Endodermal cell (in vitro differentiated cells): Measurements from ENCODE around the gene SLC17A3. TPM values are rescaled to one million over a fixed set of nuclear protein-coding genes. Genes with fewer than 3 reads are reported as not detected.

Experiments used
- DNase-seq: peaks from one replicate; pipeline ENCODE4 v3.0.0-alpha.2; 2017
- H3K27ac ChIP-seq: 2 replicates; pipeline ENCODE4 v1.5.1; 2013; ENCODE audit warnings: mild to moderate bottlenecking, low read depth, low read length, moderate library complexity
- H3K27me3 ChIP-seq: 2 replicates; pipeline ENCODE4 v1.6.1; 2013; ENCODE audit warnings: mild to moderate bottlenecking, low read length, moderate library complexity; ENCODE audit not compliant: insufficient read depth, control insufficient read depth, poor library complexity, severe bottlenecking
- H3K36me3 ChIP-seq: 2 replicates; pipeline ENCODE4 v1.7.0; 2013; ENCODE audit warnings: mild to moderate bottlenecking, low read length, moderate library complexity; ENCODE audit not compliant: control insufficient read depth, insufficient read depth
- H3K4me1 ChIP-seq: one replicate; pipeline ENCODE4 v1.7.0; 2013; ENCODE audit warnings: low read length; ENCODE audit not compliant: control insufficient read depth, insufficient read depth
- H3K4me3 ChIP-seq: 2 replicates; pipeline ENCODE4 v1.5.1; 2013; ENCODE audit warnings: mild to moderate bottlenecking, low read length, moderate library complexity
- H3K9ac ChIP-seq: 2 replicates; pipeline ENCODE4 v1.6.1; 2013; ENCODE audit warnings: mild to moderate bottlenecking, low read length, moderate library complexity; ENCODE audit not compliant: poor library complexity, severe bottlenecking; ENCODE audit errors: extremely low read depth
- H3K9me3 ChIP-seq: 2 replicates; pipeline ENCODE4 v1.6.1; 2013; ENCODE audit warnings: mild to moderate bottlenecking, low read length, moderate library complexity; ENCODE audit not compliant: control insufficient read depth
- H3K27ac Mint-ChIP-seq: 2 replicates; pipeline ENCODE4 v1.8.0; 2020; ENCODE audit warnings: mixed read lengths
- H3K27me3 Mint-ChIP-seq: 2 replicates; pipeline ENCODE4 v1.8.0; 2021; ENCODE audit warnings: mild to moderate bottlenecking, mixed read lengths; ENCODE audit not compliant: insufficient read depth
- H3K36me3 Mint-ChIP-seq: 2 replicates; pipeline ENCODE4 v1.8.0; 2020; ENCODE audit warnings: low read depth, mixed read lengths
- H3K4me1 Mint-ChIP-seq: 2 replicates; pipeline ENCODE4 v1.8.0; 2020; ENCODE audit warnings: mixed read lengths
- H3K4me3 Mint-ChIP-seq: 2 replicates; pipeline ENCODE4 v1.8.0; 2020; ENCODE audit warnings: mild to moderate bottlenecking, moderate library complexity, mixed read lengths
- H3K9me3 Mint-ChIP-seq: 2 replicates; pipeline ENCODE4 v1.8.0; 2020; ENCODE audit warnings: mild to moderate bottlenecking, mixed read lengths
- WGBS, 2 experiments: methylation state at CpG; one replicate each; pipeline versions ENCODE4 v1.1.5 to v1.1.7; 2013; ENCODE audit warnings: missing lambda C conversion rate in 2 of 2, mixed read lengths in 1 of 2; ENCODE audit not compliant: insufficient coverage in 1 of 2, insufficient read length in 1 of 2; 5-methylcytosine and 5-hydroxymethylcytosine counted together
- total RNA-seq, 2 donors: library from RNA; stranded (reverse); fragmentation: NEBNext Ultra II Directional in 1 of 2; extraction: Animal tissue kit (Norgen Biotek cat#: 25700) in 1 of 2; gene quantifications; 2 replicates in 1 of 2; 3 replicates in 1 of 2; pipeline ENCODE4 v1.2.1, GENCODE V29; 2021
- TF ChIP-seq, protein P1 (sequence below): fragments of 200-600 bp; sonication (generic); conservative IDR thresholded peaks from 2 replicates; pipeline ENCODE4 v1.5.0; 2021; ENCODE audit warnings: antibody characterized with exemption, mild to moderate bottlenecking

The SLC17A3 gene
- total RNA-seq, 2 donors from 2014 or later = not detected

DNA sequence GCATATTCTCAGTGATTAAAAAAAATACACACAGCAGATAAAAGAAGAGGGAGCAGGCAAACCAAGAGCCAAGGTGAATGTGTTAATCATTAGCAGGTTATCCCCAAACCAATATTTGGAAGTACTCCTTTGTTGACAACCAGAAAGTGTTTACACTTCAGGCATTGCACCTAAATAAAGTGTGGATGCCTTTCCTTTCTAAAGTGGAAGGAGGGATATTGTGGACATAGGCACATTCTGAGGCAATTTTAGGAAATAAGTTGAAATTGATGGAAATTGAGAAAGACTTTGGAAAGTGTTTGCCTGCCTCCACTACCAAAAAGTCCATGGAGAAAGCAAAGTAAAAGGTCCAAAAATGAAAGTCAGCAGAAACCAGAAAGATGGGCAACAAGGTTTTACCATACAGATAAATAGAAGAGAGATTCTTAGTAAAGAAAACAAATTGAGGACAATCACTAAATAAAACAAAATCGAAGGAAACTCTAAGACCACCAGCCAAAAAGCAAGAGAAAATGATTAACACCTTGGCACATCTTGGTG is 33.5 kb upstream of the SLC17A3 start:
- Histone ChIP-seq H3K4me3 (no peak overlapping the region), H3K27ac (no peak overlapping the region), H3K27me3 (no peaks in the 10 kb centered on the region), H3K9ac (no peak overlapping the region), H3K9me3 (no peaks in the 10 kb centered on the region), H3K36me3 (no peaks in the 10 kb centered on the region), H3K4me1 (no peaks in the 10 kb centered on the region)
- H3K36me3 Mint-ChIP-seq = no peaks in the 10 kb centered on the region
- no peak overlapping the region for H3K27ac Mint-ChIP-seq
- H3K27me3 Mint-ChIP-seq = no peaks in the 10 kb centered on the region
- peaks cover 9% of the 10 kb centered on the region for H3K4me1 Mint-ChIP-seq
- WGBS, 2 experiments = 79 to 83% methylated on average over 1 of the region's 1 CpG
- TF ChIP-seq, protein P1, sequence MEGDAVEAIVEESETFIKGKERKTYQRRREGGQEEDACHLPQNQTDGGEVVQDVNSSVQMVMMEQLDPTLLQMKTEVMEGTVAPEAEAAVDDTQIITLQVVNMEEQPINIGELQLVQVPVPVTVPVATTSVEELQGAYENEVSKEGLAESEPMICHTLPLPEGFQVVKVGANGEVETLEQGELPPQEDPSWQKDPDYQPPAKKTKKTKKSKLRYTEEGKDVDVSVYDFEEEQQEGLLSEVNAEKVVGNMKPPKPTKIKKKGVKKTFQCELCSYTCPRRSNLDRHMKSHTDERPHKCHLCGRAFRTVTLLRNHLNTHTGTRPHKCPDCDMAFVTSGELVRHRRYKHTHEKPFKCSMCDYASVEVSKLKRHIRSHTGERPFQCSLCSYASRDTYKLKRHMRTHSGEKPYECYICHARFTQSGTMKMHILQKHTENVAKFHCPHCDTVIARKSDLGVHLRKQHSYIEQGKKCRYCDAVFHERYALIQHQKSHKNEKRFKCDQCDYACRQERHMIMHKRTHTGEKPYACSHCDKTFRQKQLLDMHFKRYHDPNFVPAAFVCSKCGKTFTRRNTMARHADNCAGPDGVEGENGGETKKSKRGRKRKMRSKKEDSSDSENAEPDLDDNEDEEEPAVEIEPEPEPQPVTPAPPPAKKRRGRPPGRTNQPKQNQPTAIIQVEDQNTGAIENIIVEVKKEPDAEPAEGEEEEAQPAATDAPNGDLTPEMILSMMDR = no peak
- no peaks in the 10 kb centered on the region for H3K9me3 Mint-ChIP-seq
- no peak for DNase-seq
- H3K4me3 Mint-ChIP-seq = no peak overlapping the region

DNA sequence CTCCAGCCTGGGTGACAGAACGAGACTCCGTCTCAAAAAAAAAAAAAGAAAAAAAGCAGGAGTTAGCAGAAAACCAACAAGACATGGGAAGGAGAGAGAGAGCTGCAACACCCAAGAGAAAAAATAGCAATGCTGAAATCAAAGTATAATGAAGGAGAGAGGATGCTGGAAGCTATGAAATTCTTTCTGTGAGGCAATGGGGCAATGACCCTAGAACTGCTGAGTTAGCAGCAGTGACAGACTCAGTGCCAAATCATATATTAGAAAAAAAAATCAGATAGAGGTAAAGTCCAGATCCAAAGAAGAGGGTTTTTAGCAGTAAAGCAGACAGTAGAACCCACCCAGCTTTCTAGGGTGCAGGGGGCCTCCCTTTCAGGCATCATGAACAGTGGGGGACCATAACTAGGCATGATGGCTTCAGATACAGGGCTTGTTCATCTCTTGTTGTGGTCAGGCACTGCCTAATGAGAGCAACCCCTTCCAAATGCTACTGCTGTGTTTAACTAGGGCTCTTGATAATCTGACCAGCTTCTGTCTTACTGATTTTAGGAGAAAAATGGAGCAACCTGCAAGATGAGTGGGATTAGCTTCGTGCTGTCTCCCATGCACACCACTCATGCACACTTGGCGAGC is 29.5 kb upstream of the SLC17A3 start:
- no peak for DNase-seq
- Histone ChIP-seq H3K9me3 (no peaks in the 10 kb centered on the region), H3K4me1 (no peaks in the 10 kb centered on the region), H3K27ac (no peak overlapping the region), H3K9ac (no peak overlapping the region), H3K36me3 (no peaks in the 10 kb centered on the region), H3K4me3 (no peak overlapping the region), H3K27me3 (no peaks in the 10 kb centered on the region)
- 89 to 93% methylated on average over 3 to 4 of the region's 4 CpGs for WGBS, 2 experiments
- TF ChIP-seq, protein P1 = no peak
- no peaks in the 10 kb centered on the region for H3K27me3 Mint-ChIP-seq
- H3K27ac Mint-ChIP-seq = no peak overlapping the region
- H3K9me3 Mint-ChIP-seq = no peaks in the 10 kb centered on the region
- H3K36me3 Mint-ChIP-seq = no peaks in the 10 kb centered on the region
- no peak overlapping the region for H3K4me3 Mint-ChIP-seq
- H3K4me1 Mint-ChIP-seq = peaks cover 24% of the 10 kb centered on the region

DNA sequence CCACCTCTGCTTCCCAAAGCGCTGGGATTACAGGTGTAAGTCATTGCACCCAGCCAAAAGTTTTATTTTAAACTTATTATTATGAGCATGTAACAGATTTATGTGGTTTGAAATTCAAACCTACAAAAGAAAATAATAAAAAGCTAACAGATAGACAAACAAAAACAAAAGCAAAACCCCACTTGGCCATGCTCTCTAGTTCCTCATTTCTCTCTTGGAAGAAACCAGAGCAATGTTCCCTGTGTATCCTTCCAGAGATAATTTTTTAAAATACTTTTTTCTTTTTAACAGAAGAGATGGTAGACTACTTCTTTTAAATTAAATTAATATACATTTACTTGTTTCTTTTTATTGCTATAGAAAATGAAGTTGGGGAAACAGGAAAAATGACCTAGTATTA is 28.0 kb upstream of the SLC17A3 start:
- 89% methylated on average over 1 of the region's 1 CpG; no CpG with 5 or more reads in 1 of the 2 experiments for WGBS, 2 experiments
- H3K4me3 ChIP-seq = no peak overlapping the region
- TF ChIP-seq, protein P1 = no peak
- Mint-ChIP-seq H3K27me3 (no peaks in the 10 kb centered on the region), H3K4me3 (no peak overlapping the region), H3K9me3 (no peaks in the 10 kb centered on the region), H3K4me1 (peaks cover 17% of the 10 kb centered on the region), H3K27ac (no peak overlapping the region), H3K36me3 (no peaks in the 10 kb centered on the region)
- no peaks in the 10 kb centered on the region for H3K4me1 ChIP-seq
- H3K9me3 ChIP-seq = no peaks in the 10 kb centered on the region
- H3K27ac ChIP-seq = no peak overlapping the region
- no peak for DNase-seq
- H3K9ac ChIP-seq = no peak overlapping the region
- no peaks in the 10 kb centered on the region for H3K36me3 ChIP-seq
- no peaks in the 10 kb centered on the region for H3K27me3 ChIP-seq
